ENCODE results near the gene INPP5F.

DNA sequence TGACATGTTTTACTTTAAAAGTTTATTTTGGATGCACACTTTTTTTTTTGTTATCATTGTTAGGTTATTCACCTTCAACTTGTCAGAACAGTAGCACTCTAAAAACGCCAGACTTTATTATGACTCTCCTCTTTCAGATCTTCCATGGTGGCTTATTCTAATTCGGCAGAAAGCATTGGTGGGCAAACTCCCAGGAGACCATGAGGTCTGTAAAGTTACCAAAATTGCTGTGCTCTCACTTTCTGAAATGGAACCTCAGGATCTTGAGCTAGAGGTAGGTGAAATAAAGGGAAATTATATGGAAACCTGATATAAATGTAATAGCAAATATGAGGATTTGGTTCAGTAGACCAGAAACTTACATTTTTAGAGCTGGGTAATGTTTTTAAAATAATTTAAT is 55.6 kb downstream of the INPP5F start:
- TF ChIP-seq ZNF165 (CRISPR knock-in tag; IDR thresholded peaks at IDR 0.05; ENCODE audit: borderline replicate concordance) (no peak), ZNF121 (CRISPR knock-in tag; conservative IDR thresholded peaks at IDR 0.05) (no peak)

Data from K562 (cell line).